DND-41 (cell line): ENCODE data around the gene MALAT1.

Experiments
- CTCF ChIP-seq: IDR thresholded peaks from 2 replicates; pipeline ENCODE4 v1.5.1; 2012; ENCODE audit warnings: borderline replicate concordance, low read length, moderate library complexity, mild to moderate bottlenecking; ENCODE audit not compliant: poor library complexity, severe bottlenecking; ENCODE audit errors: extremely low read depth
- EZH2 ChIP-seq: IDR thresholded peaks from 3 replicates; pipeline ENCODE4 v1.6.1; 2012; ENCODE audit warnings: borderline replicate concordance, low read depth, mild to moderate bottlenecking, moderate library complexity, low read length, inconsistent platforms; ENCODE audit not compliant: severe bottlenecking

- TF ChIP-seq CTCF = no peak
- no peak for TF ChIP-seq EZH2
Observed at GRCh38 chr11:65505466-65506289, 6.8 kb downstream of the MALAT1 start.
